SK-N-SH (cell line): ENCODE measurements around the gene CHST10. TPM values are rescaled to one million over a fixed set of nuclear protein-coding genes. Genes with fewer than 3 reads are reported as not detected.

Experiments
- CTCF ChIA-PET: fragments of 300-600, 350-600 bp; formaldehyde crosslinking; extraction: SDS; loops from one replicate; lab custom pipeline; 2021; lab: Yijun Ruan, JAX
- POLR2A ChIA-PET: fragments of 350-600 bp; sonication (Branson Sonifier 250); formaldehyde crosslinking; extraction: SDS; loops from one replicate; lab custom pipeline; 2020; ENCODE audit warnings: antibody characterized with exemption, inconsistent platforms; lab: Yijun Ruan, JAX
- DNase-seq: peaks from one replicate; pipeline ENCODE4 v3.0.0; 2012
- H2AFZ ChIP-seq: fragments of 200-600 bp; sonication (generic); 2 replicates; pipeline ENCODE4 v1.8.1; 2016; ENCODE audit warnings: antibody characterized with exemption, mild to moderate bottlenecking, low read depth
- H3F3A ChIP-seq: fragments of 200-600 bp; sonication (generic); replicated peaks from 2 replicates; pipeline ENCODE3; 2016; ENCODE audit warnings: antibody characterized with exemption, mild to moderate bottlenecking; ENCODE audit not compliant: insufficient read depth
- H3K27ac ChIP-seq, 2 experiments: fragments of 200-500 bp in 1 of 2; fragments of 200-600 bp in 1 of 2; sonication (Bioruptor generic) in 1 of 2; sonication (generic), shearing (Covaris generic) in 1 of 2; 2 replicates each; pipeline versions ENCODE4 v1.5.1 to v1.6.1; 2014 to 2016; ENCODE audit warnings: low read depth in 2 of 2, inconsistent platforms in 1 of 2, low read length in 1 of 2, mild to moderate bottlenecking in 1 of 2, mixed read lengths in 1 of 2
- H3K27me3 ChIP-seq: fragments of 200-600 bp; sonication (generic), shearing (Covaris generic); 2 replicates; pipeline ENCODE4 v1.6.1; 2016; ENCODE audit warnings: mixed run types; ENCODE audit not compliant: insufficient read depth
- H3K36me3 ChIP-seq, 2 experiments: fragments of 200-500 bp in 1 of 2; fragments of 200-600 bp in 1 of 2; sonication (Bioruptor generic) in 1 of 2; sonication (generic) in 1 of 2; replicated peaks in 1 of 2; 2 replicates each; pipeline versions ENCODE3 to v1.5.1; 2014 to 2016; ENCODE audit warnings: low read length in 1 of 2, mild to moderate bottlenecking in 1 of 2; ENCODE audit not compliant: insufficient read depth in 2 of 2, control insufficient read depth in 1 of 2
- H3K4me1 ChIP-seq, 2 experiments: fragments of 200-500 bp in 1 of 2; fragments of 200-600 bp in 1 of 2; sonication (Bioruptor generic) in 1 of 2; sonication (generic), shearing (Covaris generic) in 1 of 2; 2 replicates each; pipeline versions ENCODE4 v1.5.1 to v1.6.1; 2014 to 2016; ENCODE audit warnings: low read depth in 1 of 2, low read length in 1 of 2, mixed run types in 1 of 2; ENCODE audit not compliant: insufficient read depth in 2 of 2, control insufficient read depth in 1 of 2
- H3K4me2 ChIP-seq: fragments of 200-600 bp; sonication (generic), shearing (Covaris generic); 2 replicates; pipeline ENCODE4 v1.6.1; 2017; ENCODE audit warnings: mixed run types
- H3K4me3 ChIP-seq, 2 experiments: fragments of 200-500 bp in 1 of 2; fragments of 200-600 bp in 1 of 2; sonication (Bioruptor generic) in 1 of 2; sonication (generic), shearing (Covaris generic) in 1 of 2; 2 replicates each; pipeline versions ENCODE4 v1.5.1 to v1.8.1; 2014 to 2016; ENCODE audit warnings: low read depth in 2 of 2, inconsistent platforms in 1 of 2, low read length in 1 of 2, mild to moderate bottlenecking in 1 of 2, mixed read lengths in 1 of 2, moderate library complexity in 1 of 2
- H3K79me2 ChIP-seq: fragments of 200-600 bp; sonication (generic); 2 replicates; pipeline ENCODE4 v1.8.1; 2017; ENCODE audit warnings: mild to moderate bottlenecking; ENCODE audit not compliant: insufficient read depth
- H3K9ac ChIP-seq: fragments of 200-600 bp; sonication (generic); 2 replicates; pipeline ENCODE4 v1.6.1; 2017; ENCODE audit warnings: mixed run types
- H3K9me2 ChIP-seq: fragments of 200-600 bp; sonication (generic); 2 replicates; pipeline ENCODE4 v1.6.1; 2017; ENCODE audit warnings: mixed run types
- H3K9me3 ChIP-seq: fragments of 200-600 bp; sonication (generic); 2 replicates; pipeline ENCODE4 v1.6.1; 2017; ENCODE audit warnings: mixed run types, mild to moderate bottlenecking, moderate library complexity
- H4K20me1 ChIP-seq: fragments of 200-600 bp; sonication (generic); 2 replicates; pipeline ENCODE4 v1.6.1; 2017; ENCODE audit warnings: mild to moderate bottlenecking, mixed run types; ENCODE audit not compliant: insufficient read depth
- CHD2 ChIP-seq: fragments of 150-350 bp; IDR thresholded peaks from 2 replicates; pipeline ENCODE4 v1.6.1; 2018; ENCODE audit warnings: low read length; ENCODE audit not compliant: partially characterized antibody
- FOXJ3 ChIP-seq: sonication (generic); formaldehyde crosslinking; IDR thresholded peaks from 2 replicates; pipeline ENCODE4 v1.5.1; 2020; ENCODE audit warnings: mild to moderate bottlenecking, missing genetic modification reagents
- FOXM1 ChIP-seq: IDR thresholded peaks from 2 replicates; pipeline ENCODE4 v1.4.0; 2012; ENCODE audit warnings: low read depth, mild to moderate bottlenecking
- GATA2 ChIP-seq: sonication (generic); formaldehyde crosslinking; IDR thresholded peaks from 2 replicates; pipeline ENCODE4 v1.5.0; 2020; ENCODE audit warnings: mild to moderate bottlenecking, missing genetic modification reagents
- NFIC ChIP-seq: IDR thresholded peaks from 2 replicates; pipeline ENCODE4 v1.4.0; 2012; ENCODE audit warnings: borderline replicate concordance
- RAD21 ChIP-seq: IDR thresholded peaks from 2 replicates; pipeline ENCODE4 v1.6.1; 2012; ENCODE audit warnings: mild to moderate bottlenecking, low read length
- RCOR1 ChIP-seq: fragments of 150-350 bp; IDR thresholded peaks from 2 replicates; pipeline ENCODE4 v1.6.1; 2017; ENCODE audit warnings: antibody characterized with exemption, low read length
- RFX5 ChIP-seq: IDR thresholded peaks from 2 replicates; pipeline ENCODE4 v1.6.1; 2012; ENCODE audit warnings: mild to moderate bottlenecking, improper control_type of control experiment, low read length
- SMC3 ChIP-seq: IDR thresholded peaks from 2 replicates; pipeline ENCODE4 v1.6.1; 2012; ENCODE audit warnings: low read depth, low read length, improper control_type of control experiment
- TAF1 ChIP-seq: IDR thresholded peaks from 2 replicates; pipeline ENCODE4 v1.6.1; 2012; ENCODE audit warnings: low read depth, mild to moderate bottlenecking, low read length, moderate library complexity, borderline replicate concordance
- TCF12 ChIP-seq: IDR thresholded peaks from 2 replicates; pipeline ENCODE4 v1.4.0; 2012
- YY1 ChIP-seq: IDR thresholded peaks from 2 replicates; pipeline ENCODE4 v1.4.0; 2012; ENCODE audit warnings: low read depth, mild to moderate bottlenecking
- WGBS: methylation state at CpG from one replicate; pipeline ENCODE4 v1.1.6; 2017; ENCODE audit warnings: low lambda C conversion rate; 5-methylcytosine and 5-hydroxymethylcytosine counted together
- polyA plus RNA-seq, 3 experiments: library from polyadenylated mRNA; depleted of rRNA; stranded (reverse); fragments of >200 nt; gene quantifications; 2 replicates each; pipeline ENCODE4 v1.2.3, GENCODE V29; 2012
- TF ChIP-seq, protein P1 (sequence below): fragments of 150-350 bp; IDR thresholded peaks from 2 replicates; pipeline ENCODE4 v1.6.1; 2017; ENCODE audit warnings: antibody characterized with exemption, low read length, low read depth, borderline replicate concordance
- TF ChIP-seq, protein P2 (sequence below): fragments of 200-600 bp; sonication (generic); IDR thresholded peaks from 2 replicates; pipeline ENCODE4 v1.6.1; 2017; ENCODE audit warnings: antibody characterized with exemption, mild to moderate bottlenecking, moderate library complexity
- TF ChIP-seq, protein P3 (sequence below): IDR thresholded peaks from 2 replicates; pipeline ENCODE4; 2012
- TF ChIP-seq, protein P4 (sequence below): IDR thresholded peaks from 2 replicates; pipeline ENCODE4 v1.4.0; 2012; ENCODE audit warnings: low read depth
- TF ChIP-seq, protein P5 (sequence below): IDR thresholded peaks from 2 replicates; pipeline ENCODE4 v1.6.1; 2012; ENCODE audit warnings: mild to moderate bottlenecking, low read depth, low read length, moderate library complexity
- TF ChIP-seq, protein P6 (sequence below): IDR thresholded peaks from 2 replicates; pipeline ENCODE4 v1.4.0; 2012; ENCODE audit warnings: low read depth, borderline replicate concordance

Gene CHST10
- polyA plus RNA-seq, 1 of the 3 experiments (the other 2 are of a cell fraction) = 17.6 TPM

DNA sequence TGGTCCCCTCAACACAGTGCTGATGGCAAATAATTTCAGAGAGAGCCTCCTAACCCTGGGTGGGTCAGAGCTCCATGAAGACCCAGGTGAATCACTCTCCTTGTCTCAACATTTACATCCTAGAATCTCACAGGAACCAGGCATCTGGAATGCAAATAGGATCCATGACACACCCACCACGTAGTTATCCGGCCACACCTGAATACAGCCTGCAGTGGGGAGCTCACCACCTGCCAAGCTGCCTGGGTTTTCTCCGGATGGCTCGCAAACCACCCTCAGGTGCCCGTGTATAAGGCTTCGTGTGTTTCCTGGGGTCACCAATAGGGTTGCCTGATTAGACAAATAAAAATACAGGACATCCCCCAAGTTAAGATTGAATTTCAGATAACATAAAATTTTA, 9.9 kb downstream of the CHST10 start:
- ChIA-PET POLR2A (interaction anchor here (1.3 kb wide), 1 partner anchor 10 kb away, joined by 6 read pairs; the partner anchor contains the start of gene CHST10), CTCF (interaction anchor here (0.9 to 2.5 kb wide), 2 partner anchors 15 to 145 kb away, joined by 5 to 7 read pairs; no protein-coding TSS in a partner anchor)
- WGBS = 91% methylated on average over 6 of the region's 6 CpGs

More for the DNA sequence above, 9.9 kb downstream of the CHST10 start:
- H3K4me2 ChIP-seq = no peak overlapping the region
- H3K79me2 ChIP-seq = no peaks in the 10 kb centered on the region; the same call in 1 of the 2 replicates
- H2AFZ ChIP-seq = no peak overlapping the region
- peaks cover 0 to 31% of the 10 kb centered on the region in 2 experiments for H3K36me3 ChIP-seq
- TF ChIP-seq SMC3 (no peak), YY1 (no peak), FOXJ3 (no peak), RAD21 (no peak), CHD2 (no peak), TCF12 (no peak), RFX5 (no peak), FOXM1 (no peak), NFIC (no peak), GATA2 (CRISPR knock-in tag) (no peak), RCOR1 (no peak), TAF1 (no peak)
- TF ChIP-seq, protein P1, sequence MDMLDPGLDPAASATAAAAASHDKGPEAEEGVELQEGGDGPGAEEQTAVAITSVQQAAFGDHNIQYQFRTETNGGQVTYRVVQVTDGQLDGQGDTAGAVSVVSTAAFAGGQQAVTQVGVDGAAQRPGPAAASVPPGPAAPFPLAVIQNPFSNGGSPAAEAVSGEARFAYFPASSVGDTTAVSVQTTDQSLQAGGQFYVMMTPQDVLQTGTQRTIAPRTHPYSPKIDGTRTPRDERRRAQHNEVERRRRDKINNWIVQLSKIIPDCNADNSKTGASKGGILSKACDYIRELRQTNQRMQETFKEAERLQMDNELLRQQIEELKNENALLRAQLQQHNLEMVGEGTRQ = no peak
- TF ChIP-seq, protein P2, sequence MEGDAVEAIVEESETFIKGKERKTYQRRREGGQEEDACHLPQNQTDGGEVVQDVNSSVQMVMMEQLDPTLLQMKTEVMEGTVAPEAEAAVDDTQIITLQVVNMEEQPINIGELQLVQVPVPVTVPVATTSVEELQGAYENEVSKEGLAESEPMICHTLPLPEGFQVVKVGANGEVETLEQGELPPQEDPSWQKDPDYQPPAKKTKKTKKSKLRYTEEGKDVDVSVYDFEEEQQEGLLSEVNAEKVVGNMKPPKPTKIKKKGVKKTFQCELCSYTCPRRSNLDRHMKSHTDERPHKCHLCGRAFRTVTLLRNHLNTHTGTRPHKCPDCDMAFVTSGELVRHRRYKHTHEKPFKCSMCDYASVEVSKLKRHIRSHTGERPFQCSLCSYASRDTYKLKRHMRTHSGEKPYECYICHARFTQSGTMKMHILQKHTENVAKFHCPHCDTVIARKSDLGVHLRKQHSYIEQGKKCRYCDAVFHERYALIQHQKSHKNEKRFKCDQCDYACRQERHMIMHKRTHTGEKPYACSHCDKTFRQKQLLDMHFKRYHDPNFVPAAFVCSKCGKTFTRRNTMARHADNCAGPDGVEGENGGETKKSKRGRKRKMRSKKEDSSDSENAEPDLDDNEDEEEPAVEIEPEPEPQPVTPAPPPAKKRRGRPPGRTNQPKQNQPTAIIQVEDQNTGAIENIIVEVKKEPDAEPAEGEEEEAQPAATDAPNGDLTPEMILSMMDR = no peak
- TF ChIP-seq, protein P3, sequence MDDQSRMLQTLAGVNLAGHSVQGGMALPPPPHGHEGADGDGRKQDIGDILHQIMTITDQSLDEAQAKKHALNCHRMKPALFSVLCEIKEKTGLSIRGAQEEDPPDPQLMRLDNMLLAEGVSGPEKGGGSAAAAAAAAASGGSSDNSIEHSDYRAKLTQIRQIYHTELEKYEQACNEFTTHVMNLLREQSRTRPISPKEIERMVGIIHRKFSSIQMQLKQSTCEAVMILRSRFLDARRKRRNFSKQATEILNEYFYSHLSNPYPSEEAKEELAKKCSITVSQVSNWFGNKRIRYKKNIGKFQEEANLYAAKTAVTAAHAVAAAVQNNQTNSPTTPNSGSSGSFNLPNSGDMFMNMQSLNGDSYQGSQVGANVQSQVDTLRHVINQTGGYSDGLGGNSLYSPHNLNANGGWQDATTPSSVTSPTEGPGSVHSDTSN = no peak
- TF ChIP-seq, protein P4, sequence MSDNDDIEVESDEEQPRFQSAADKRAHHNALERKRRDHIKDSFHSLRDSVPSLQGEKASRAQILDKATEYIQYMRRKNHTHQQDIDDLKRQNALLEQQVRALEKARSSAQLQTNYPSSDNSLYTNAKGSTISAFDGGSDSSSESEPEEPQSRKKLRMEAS = no peak
- TF ChIP-seq, protein P5, sequence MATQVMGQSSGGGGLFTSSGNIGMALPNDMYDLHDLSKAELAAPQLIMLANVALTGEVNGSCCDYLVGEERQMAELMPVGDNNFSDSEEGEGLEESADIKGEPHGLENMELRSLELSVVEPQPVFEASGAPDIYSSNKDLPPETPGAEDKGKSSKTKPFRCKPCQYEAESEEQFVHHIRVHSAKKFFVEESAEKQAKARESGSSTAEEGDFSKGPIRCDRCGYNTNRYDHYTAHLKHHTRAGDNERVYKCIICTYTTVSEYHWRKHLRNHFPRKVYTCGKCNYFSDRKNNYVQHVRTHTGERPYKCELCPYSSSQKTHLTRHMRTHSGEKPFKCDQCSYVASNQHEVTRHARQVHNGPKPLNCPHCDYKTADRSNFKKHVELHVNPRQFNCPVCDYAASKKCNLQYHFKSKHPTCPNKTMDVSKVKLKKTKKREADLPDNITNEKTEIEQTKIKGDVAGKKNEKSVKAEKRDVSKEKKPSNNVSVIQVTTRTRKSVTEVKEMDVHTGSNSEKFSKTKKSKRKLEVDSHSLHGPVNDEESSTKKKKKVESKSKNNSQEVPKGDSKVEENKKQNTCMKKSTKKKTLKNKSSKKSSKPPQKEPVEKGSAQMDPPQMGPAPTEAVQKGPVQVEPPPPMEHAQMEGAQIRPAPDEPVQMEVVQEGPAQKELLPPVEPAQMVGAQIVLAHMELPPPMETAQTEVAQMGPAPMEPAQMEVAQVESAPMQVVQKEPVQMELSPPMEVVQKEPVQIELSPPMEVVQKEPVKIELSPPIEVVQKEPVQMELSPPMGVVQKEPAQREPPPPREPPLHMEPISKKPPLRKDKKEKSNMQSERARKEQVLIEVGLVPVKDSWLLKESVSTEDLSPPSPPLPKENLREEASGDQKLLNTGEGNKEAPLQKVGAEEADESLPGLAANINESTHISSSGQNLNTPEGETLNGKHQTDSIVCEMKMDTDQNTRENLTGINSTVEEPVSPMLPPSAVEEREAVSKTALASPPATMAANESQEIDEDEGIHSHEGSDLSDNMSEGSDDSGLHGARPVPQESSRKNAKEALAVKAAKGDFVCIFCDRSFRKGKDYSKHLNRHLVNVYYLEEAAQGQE = no peak
- TF ChIP-seq, protein P6, sequence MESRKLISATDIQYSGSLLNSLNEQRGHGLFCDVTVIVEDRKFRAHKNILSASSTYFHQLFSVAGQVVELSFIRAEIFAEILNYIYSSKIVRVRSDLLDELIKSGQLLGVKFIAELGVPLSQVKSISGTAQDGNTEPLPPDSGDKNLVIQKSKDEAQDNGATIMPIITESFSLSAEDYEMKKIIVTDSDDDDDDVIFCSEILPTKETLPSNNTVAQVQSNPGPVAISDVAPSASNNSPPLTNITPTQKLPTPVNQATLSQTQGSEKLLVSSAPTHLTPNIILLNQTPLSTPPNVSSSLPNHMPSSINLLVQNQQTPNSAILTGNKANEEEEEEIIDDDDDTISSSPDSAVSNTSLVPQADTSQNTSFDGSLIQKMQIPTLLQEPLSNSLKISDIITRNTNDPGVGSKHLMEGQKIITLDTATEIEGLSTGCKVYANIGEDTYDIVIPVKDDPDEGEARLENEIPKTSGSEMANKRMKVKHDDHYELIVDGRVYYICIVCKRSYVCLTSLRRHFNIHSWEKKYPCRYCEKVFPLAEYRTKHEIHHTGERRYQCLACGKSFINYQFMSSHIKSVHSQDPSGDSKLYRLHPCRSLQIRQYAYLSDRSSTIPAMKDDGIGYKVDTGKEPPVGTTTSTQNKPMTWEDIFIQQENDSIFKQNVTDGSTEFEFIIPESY = no peak
- TF ChIP-seq, all 33 proteins: peak for 0
- Histone ChIP-seq H3K27ac (no peak overlapping the region), H3K4me3 (no peak overlapping the region), H3K9me3 (no peaks in the 10 kb centered on the region), H3K9ac (no peak overlapping the region), H3K4me1 (no peaks in the 10 kb centered on the region; a peak in 1 of 4 replicates), H3K27me3 (no peaks in the 10 kb centered on the region), H3K9me2 (no peaks in the 10 kb centered on the region), H3F3A (no peaks in the 10 kb centered on the region), H4K20me1 (no peaks in the 10 kb centered on the region)
- DNase-seq = no peak
